HCT116 (cell line): ENCODE data around the gene GON4L. TPM values are rescaled to one million over a fixed set of nuclear protein-coding genes. Genes with fewer than 3 reads are reported as not detected.

Experiments
- ATAC-seq: fragments of 200-7000 bp; cut with Tn5 transposase; 2 replicates; pipeline ENCODE4 v1.9.1; 2020; ENCODE audit warnings: mild to moderate bottlenecking, moderate library complexity
- BruUV-seq: library from RNA; stranded (reverse); fragments of 400-500 nt; replicated peaks from 2 replicates; lab custom pipeline; 2021; lab: Mats Ljungman, UMichigan
- CTCF ChIA-PET: fragments of 300-600 bp; sonication (Branson Sonifier 250); formaldehyde crosslinking; loops from one replicate; lab custom pipeline; 2021; ENCODE audit warnings: antibody characterized with exemption; lab: Charles Lee
- POLR2A ChIA-PET: fragments of 300-600, 350-600 bp; sonication (Branson Sonifier 250); formaldehyde crosslinking; loops from one replicate; lab custom pipeline; 2021; ENCODE audit warnings: antibody characterized with exemption; lab: Charles Lee
- RAD21 ChIA-PET, 2 experiments: fragments of 300-600 bp; sonication (Branson Sonifier 250); formaldehyde crosslinking; loops; one replicate each; lab custom pipeline; 2023; ENCODE audit warnings: low total read pairs in 2 of 2; ENCODE audit not compliant: uncharacterized antibody in 2 of 2, unreplicated experiment in 2 of 2, low non-redundant PET in 1 of 2; lab: Charles Lee
- DNase-seq: peaks from one replicate; pipeline ENCODE4 v3.0.0-alpha.2; 2010; ENCODE audit warnings: low read depth, low spot score
- H2AFZ ChIP-seq: fragments of 200-600 bp; shearing (Covaris generic), sonication (generic); 2 replicates; pipeline ENCODE4 v1.6.1; 2017; ENCODE audit warnings: low read depth, mixed run types, mixed read lengths, antibody characterized with exemption, low read length; ENCODE audit not compliant: poor library complexity, severe bottlenecking
- H3K27ac ChIP-seq: 2 replicates; pipeline ENCODE4 v1.5.1; 2012; ENCODE audit warnings: low read depth, low read length
- H3K27me3 ChIP-seq: fragments of 200-600 bp; sonication (generic); 2 replicates; pipeline ENCODE4 v1.6.1; 2016; ENCODE audit warnings: mixed run types, low read length, mixed read lengths; ENCODE audit not compliant: insufficient read depth
- H3K36me3 ChIP-seq, 2 experiments: fragments of 200-500 bp in 1 of 2; fragments of 200-600 bp in 1 of 2; sonication (Bioruptor generic) in 1 of 2; sonication (generic) in 1 of 2; 2 replicates each; pipeline versions ENCODE4 v1.5.1 to v1.6.1; 2014 to 2016; ENCODE audit warnings: low read length in 2 of 2, inconsistent platforms in 1 of 2, mixed read lengths in 1 of 2, mixed run types in 1 of 2; ENCODE audit not compliant: insufficient read depth in 2 of 2, control insufficient read depth in 1 of 2
- H3K4me1 ChIP-seq, 2 experiments: fragments of 200-600 bp in 1 of 2; sonication (generic) in 1 of 2; 2 replicates each; pipeline versions ENCODE4 v1.5.1 to v1.6.1; 2012 to 2017; ENCODE audit warnings: low read length in 2 of 2, inconsistent platforms in 1 of 2, mild to moderate bottlenecking in 1 of 2, mixed read lengths in 1 of 2, mixed run types in 1 of 2, moderate library complexity in 1 of 2; ENCODE audit not compliant: insufficient read depth in 2 of 2, control insufficient read depth in 1 of 2
- H3K4me2 ChIP-seq: fragments of 200-600 bp; sonication (generic); 2 replicates; pipeline ENCODE4 v1.6.1; 2017; ENCODE audit warnings: mixed run types, low read length, mixed read lengths
- H3K4me3 ChIP-seq, 2 experiments: fragments of 200-600 bp in 1 of 2; sonication (generic) in 1 of 2; replicated peaks in 1 of 2; 2 replicates each; pipeline ENCODE4 v1.5.1; 2011 to 2016; ENCODE audit warnings: low read length in 2 of 2, control low read depth in 1 of 2, low read depth in 1 of 2, mild to moderate bottlenecking in 1 of 2, mixed read lengths in 1 of 2, mixed run types in 1 of 2
- H3K79me2 ChIP-seq: fragments of 200-600 bp; sonication (generic); 2 replicates; pipeline ENCODE4 v1.6.1; 2017; ENCODE audit warnings: mild to moderate bottlenecking, mixed run types, low read length, moderate library complexity, mixed read lengths; ENCODE audit not compliant: insufficient read depth
- H3K9ac ChIP-seq: fragments of 200-600 bp; sonication (generic); 2 replicates; pipeline ENCODE4 v1.6.1; 2016; ENCODE audit warnings: low read length, mixed read lengths
- H3K9me2 ChIP-seq: fragments of 200-600 bp; sonication (generic), shearing (Covaris generic); 2 replicates; pipeline ENCODE4 v1.6.1; 2017; ENCODE audit warnings: mixed run types, mild to moderate bottlenecking, moderate library complexity; ENCODE audit not compliant: insufficient read depth
- H3K9me3 ChIP-seq, 2 experiments: fragments of 200-500 bp in 1 of 2; fragments of 200-600 bp in 1 of 2; sonication (Bioruptor generic) in 1 of 2; sonication (generic) in 1 of 2; 2 replicates each; pipeline ENCODE4 v1.6.1; 2014 to 2017; ENCODE audit warnings: low read length in 2 of 2, mixed read lengths in 2 of 2, inconsistent platforms in 1 of 2, low read depth in 1 of 2, mild to moderate bottlenecking in 1 of 2, mixed run types in 1 of 2, moderate library complexity in 1 of 2; ENCODE audit not compliant: control insufficient read depth in 1 of 2, insufficient read depth in 1 of 2
- H4K20me1 ChIP-seq: fragments of 200-600 bp; sonication (generic), shearing (Covaris generic); 2 replicates; pipeline ENCODE4 v1.6.1; 2017; ENCODE audit warnings: mixed run types, mild to moderate bottlenecking, moderate library complexity; ENCODE audit not compliant: insufficient read depth
- CEBPB ChIP-seq: IDR thresholded peaks from 2 replicates; pipeline ENCODE4 v1.6.1; 2012; ENCODE audit warnings: low read depth
- CTCF ChIP-seq, 3 experiments: fragments of 200-600 bp in 1 of 3; sonication (generic) in 1 of 3; IDR thresholded peaks in 2 of 3; conservative IDR thresholded peaks in 1 of 3; 2 replicates each; pipeline ENCODE4 v1.5.1; 2012 to 2017; ENCODE audit warnings: low read depth in 2 of 3, low read length in 2 of 3, antibody characterized with exemption in 1 of 3, borderline replicate concordance in 1 of 3, control low read depth in 1 of 3, mild to moderate bottlenecking in 1 of 3, mixed read lengths in 1 of 3, mixed run types in 1 of 3, moderate library complexity in 1 of 3; ENCODE audit not compliant: insufficient read depth in 1 of 3
- EGR1 ChIP-seq: IDR thresholded peaks from 2 replicates; pipeline ENCODE4 v1.6.1; 2012; ENCODE audit warnings: low read depth
- EZH2 ChIP-seq: fragments of 200-600 bp; sonication (generic); IDR thresholded peaks from 2 replicates; pipeline ENCODE4 v1.6.1; 2017; ENCODE audit warnings: antibody characterized with exemption, mixed run types
- EZH2phosphoT487 ChIP-seq: fragments of 200-600 bp; IDR thresholded peaks from 2 replicates; pipeline ENCODE4 v1.6.1; 2018; ENCODE audit warnings: antibody characterized with exemption, borderline replicate concordance
- MAX ChIP-seq: IDR thresholded peaks from 2 replicates; pipeline ENCODE4 v1.6.1; 2012
- POLR2A ChIP-seq: IDR thresholded peaks from 2 replicates; pipeline ENCODE4 v1.7.0; 2011; ENCODE audit warnings: borderline replicate concordance; ENCODE audit not compliant: insufficient read depth, insufficient read length; ENCODE audit errors: extremely low read depth
- RAD21 ChIP-seq: IDR thresholded peaks from 2 replicates; pipeline ENCODE4 v1.6.1; 2012; ENCODE audit warnings: low read depth, mild to moderate bottlenecking
- REST ChIP-seq: IDR thresholded peaks from 2 replicates; pipeline ENCODE4 v1.6.1; 2012; ENCODE audit warnings: low read depth
- SIN3A ChIP-seq: IDR thresholded peaks from 2 replicates; pipeline ENCODE4 v1.6.1; 2012; ENCODE audit warnings: low read depth
- SRF ChIP-seq: IDR thresholded peaks from 2 replicates; pipeline ENCODE4 v1.6.1; 2012; ENCODE audit warnings: low read depth
- TCF7L2 ChIP-seq: IDR thresholded peaks from 2 replicates; pipeline ENCODE4 v1.7.0; 2011; ENCODE audit warnings: borderline replicate concordance, inconsistent platforms; ENCODE audit not compliant: insufficient read depth, insufficient read length; ENCODE audit errors: extremely low read depth
- YY1 ChIP-seq: IDR thresholded peaks from 2 replicates; pipeline ENCODE4 v1.6.1; 2011; ENCODE audit warnings: low read length, low read depth, moderate library complexity, mild to moderate bottlenecking; ENCODE audit not compliant: insufficient replicate concordance; ENCODE audit errors: extremely low read depth
- ZBTB33 ChIP-seq: IDR thresholded peaks from 2 replicates; pipeline ENCODE4 v1.6.1; 2011; ENCODE audit warnings: mild to moderate bottlenecking, low read length, moderate library complexity; ENCODE audit not compliant: insufficient replicate concordance; ENCODE audit errors: extremely low read depth
- ZNF274 ChIP-seq: fragments of 200-500 bp; sonication (Bioruptor generic); IDR thresholded peaks from 2 replicates; pipeline ENCODE4 v1.6.1; 2014; ENCODE audit warnings: mild to moderate bottlenecking, low read depth, low read length, inconsistent platforms
- intact Hi-C: fragments of 100-400 bp; cut with micrococcal nuclease; formaldehyde crosslinking; loops from 2 replicates; pipeline ENCODE4 v1.10.0; 2022
- total RNA-seq: library from RNA; stranded (reverse); gene quantifications from one replicate; pipeline ENCODE4 v1.2.1, GENCODE V29; 2021; ENCODE audit not compliant: unreplicated experiment

Gene GON4L
- total RNA-seq, 1 experiment from 2014 or later, result 40.8 TPM

GRCh38 chr1:155882766-155883165, 25.8 kb upstream of the GON4L start:
- no peak overlapping the region for H3K27ac ChIP-seq
- no peaks in the 10 kb centered on the region for H3K9me2 ChIP-seq
- no TSS peak for BruUV-seq
- H2AFZ ChIP-seq, result no peak overlapping the region
- ATAC-seq (no peak), DNase-seq (no peak)
- no peaks in the 10 kb centered on the region for H4K20me1 ChIP-seq
- intact Hi-C loops, result no loop called here
- H3K27me3 ChIP-seq, result peaks cover 7% of the 10 kb centered on the region; the same call in 1 of the 2 replicates
- ChIA-PET POLR2A (no interaction called here), RAD21 (no interaction called here), CTCF (no interaction called here)
- H3K79me2 ChIP-seq, result no peaks in the 10 kb centered on the region
- H3K9me3 ChIP-seq, result no peaks in the 10 kb centered on the region
- no peaks in the 10 kb centered on the region for H3K4me1 ChIP-seq
- TF ChIP-seq REST (no peak), RAD21 (no peak), CTCF (IDR thresholded peaks at IDR 0.05 in 2 of 3, conservative IDR thresholded peaks at IDR 0.05 in 1 of 3; ENCODE audit: borderline replicate concordance in 1 of 3, insufficient read depth in 1 of 3, low read depth in 2 of 3, low read length in 2 of 3) (no peak), YY1 (no peak), SRF (no peak), POLR2A (no peak), ZBTB33 (no peak), SIN3A (no peak), ZNF274 (no peak), EZH2 (no peak), TCF7L2 (no peak), MAX (no peak), CEBPB (no peak), EGR1 (no peak), EZH2phosphoT487 (no peak)
- H3K36me3 ChIP-seq, result no peaks in the 10 kb centered on the region
- H3K4me3 ChIP-seq, result no peak overlapping the region
- H3K9ac ChIP-seq, result no peak overlapping the region
- H3K4me2 ChIP-seq, result no peak overlapping the region
